HepG2 (cell line): Measurements from ENCODE around the gene MARCHF4. TPM values are rescaled to one million over a fixed set of nuclear protein-coding genes. Genes with fewer than 3 reads are reported as not detected.

Experiments
- polyA plus RNA-seq, 8 experiments: library from polyadenylated mRNA; depleted of rRNA in 3 of 8; stranded (reverse) in 7 of 8; unstranded in 1 of 8; fragments of >200 nt; fragmentation: Illumina TruSeq in 4 of 8; extraction: Trizol in 4 of 8; gene quantifications; 2 replicates each; pipeline versions ENCODE4 v1.2.1 to v1.2.3, GENCODE V29; 2011 to 2016; ENCODE audit warnings: low read depth in 4 of 8, missing spikeins in 1 of 8, mixed read lengths in 1 of 8; ENCODE audit not compliant: insufficient read depth in 1 of 8
- small RNA-seq, 3 experiments: library from RNA; depleted of rRNA; stranded (forward); fragments of <200 nt; gene quantifications; one replicate each; pipeline ENCODE3, GENCODE V24; 2012; ENCODE audit warnings: low read depth in 2 of 3, low replicate concordance in 1 of 3; ENCODE audit not compliant: insufficient read length in 3 of 3, insufficient read depth in 2 of 3
- total RNA-seq, 5 experiments: library from RNA; depleted of rRNA; stranded (reverse); fragments of >200 nt; fragmentation: Illumina TruSeq; extraction: Trizol; gene quantifications; 2 replicates each; pipeline ENCODE4 v1.2.3, GENCODE V29; 2016; ENCODE audit warnings: low read depth in 1 of 5

MARCHF4 gene
- total and polyA plus RNA-seq, 2 of the 13 experiments (the other 11 are each of a cell fraction or from before 2014, with no cell fraction given) = not detected

Small RNA genes lying within 50 kb of the gene (small RNA-seq; reads per million reads assigned to genes)
- 0 reads per million in 3 experiments for gene RF00019

Other genes starting within 250 kb of the MARCHF4 start
- gene SMARCAL1, start 40.0 kb upstream of the MARCHF4 start, total RNA-seq (2016; rRNA removed; fragmentation: Illumina TruSeq; extraction: Trizol) = 12.7 and 19.8 TPM in 2 replicates
- 21.3 and 21.5 TPM in 2 replicates for gene SMARCAL1, start 40.0 kb upstream of the MARCHF4 start, polyA plus RNA-seq (2011; rRNA removed)
- 6,902 and 7,071 TPM in 2 replicates for gene RPL37A, start 126.4 kb upstream of the MARCHF4 start, total RNA-seq (2016; rRNA removed; fragmentation: Illumina TruSeq; extraction: Trizol)
- gene RPL37A, start 126.4 kb upstream of the MARCHF4 start, polyA plus RNA-seq (2011; rRNA removed) = 7,317 and 7,910 TPM in 2 replicates